ENCODE measurements around the gene MACO1. TPM values are rescaled to one million over a fixed set of nuclear protein-coding genes. Genes with fewer than 3 reads are reported as not detected.

Gene MACO1
- total and polyA plus RNA-seq, 10 of the 15 experiments (the other 5 are each of a cell fraction or from before 2014, with no cell fraction given): 3.2 to 19.8 (median 10.3) TPM

- TF ChIP-seq, protein P1, sequence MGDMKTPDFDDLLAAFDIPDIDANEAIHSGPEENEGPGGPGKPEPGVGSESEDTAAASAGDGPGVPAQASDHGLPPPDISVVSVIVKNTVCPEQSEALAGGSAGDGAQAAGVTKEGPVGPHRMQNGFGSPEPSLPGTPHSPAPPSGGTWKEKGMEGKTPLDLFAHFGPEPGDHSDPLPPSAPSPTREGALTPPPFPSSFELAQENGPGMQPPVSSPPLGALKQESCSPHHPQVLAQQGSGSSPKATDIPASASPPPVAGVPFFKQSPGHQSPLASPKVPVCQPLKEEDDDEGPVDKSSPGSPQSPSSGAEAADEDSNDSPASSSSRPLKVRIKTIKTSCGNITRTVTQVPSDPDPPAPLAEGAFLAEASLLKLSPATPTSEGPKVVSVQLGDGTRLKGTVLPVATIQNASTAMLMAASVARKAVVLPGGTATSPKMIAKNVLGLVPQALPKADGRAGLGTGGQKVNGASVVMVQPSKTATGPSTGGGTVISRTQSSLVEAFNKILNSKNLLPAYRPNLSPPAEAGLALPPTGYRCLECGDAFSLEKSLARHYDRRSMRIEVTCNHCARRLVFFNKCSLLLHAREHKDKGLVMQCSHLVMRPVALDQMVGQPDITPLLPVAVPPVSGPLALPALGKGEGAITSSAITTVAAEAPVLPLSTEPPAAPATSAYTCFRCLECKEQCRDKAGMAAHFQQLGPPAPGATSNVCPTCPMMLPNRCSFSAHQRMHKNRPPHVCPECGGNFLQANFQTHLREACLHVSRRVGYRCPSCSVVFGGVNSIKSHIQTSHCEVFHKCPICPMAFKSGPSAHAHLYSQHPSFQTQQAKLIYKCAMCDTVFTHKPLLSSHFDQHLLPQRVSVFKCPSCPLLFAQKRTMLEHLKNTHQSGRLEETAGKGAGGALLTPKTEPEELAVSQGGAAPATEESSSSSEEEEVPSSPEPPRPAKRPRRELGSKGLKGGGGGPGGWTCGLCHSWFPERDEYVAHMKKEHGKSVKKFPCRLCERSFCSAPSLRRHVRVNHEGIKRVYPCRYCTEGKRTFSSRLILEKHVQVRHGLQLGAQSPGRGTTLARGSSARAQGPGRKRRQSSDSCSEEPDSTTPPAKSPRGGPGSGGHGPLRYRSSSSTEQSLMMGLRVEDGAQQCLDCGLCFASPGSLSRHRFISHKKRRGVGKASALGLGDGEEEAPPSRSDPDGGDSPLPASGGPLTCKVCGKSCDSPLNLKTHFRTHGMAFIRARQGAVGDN (IDR thresholded peaks at IDR 0.05): no peak
- TF ChIP-seq YY1 (IDR thresholded peaks at IDR 0.05; ENCODE audit: low read depth, low read length): no peak
- no peak for TF ChIP-seq ZNF217 (IDR thresholded peaks at IDR 0.05)
- TF ChIP-seq JUND (IDR thresholded peaks at IDR 0.05; ENCODE audit: low read depth, low read length): no peak
- 0 out of 2 replicates have a peak, but pooled peaks have one; percentile 27 for TF ChIP-seq FOXM1 (IDR thresholded peaks at IDR 0.05; ENCODE audit: low read depth, low read length)
- no peak for TF ChIP-seq BRCA1 (IDR thresholded peaks at IDR 0.05; ENCODE audit: low read depth, low read length)
- TF ChIP-seq BCLAF1 (IDR thresholded peaks at IDR 0.05): no peak
- TF ChIP-seq POLR2AphosphoS5 (IDR thresholded peaks at IDR 0.05; ENCODE audit: low read length): no peak
- TF ChIP-seq RUNX3 (IDR thresholded peaks at IDR 0.05; ENCODE audit: low read length): peak; percentile 90
- no peak for TF ChIP-seq E2F4 (IDR thresholded peaks at IDR 0.05; ENCODE audit: low read depth, low read length)
- TF ChIP-seq CBFB (IDR thresholded peaks at IDR 0.05; ENCODE audit: low read depth): 0 out of 2 replicates have a peak, but pooled peaks have one; percentile 14
- TF ChIP-seq USF2 (IDR thresholded peaks at IDR 0.05; ENCODE audit: borderline replicate concordance, low read depth, low read length): no peak
- TF ChIP-seq GABPA (IDR thresholded peaks at IDR 0.05; ENCODE audit: low read depth): no peak
- no peak for TF ChIP-seq MYB (IDR thresholded peaks at IDR 0.05; ENCODE audit: borderline replicate concordance, low read depth, low read length)
- TF ChIP-seq IKZF2 (IDR thresholded peaks at IDR 0.05): peak; percentile 56 to 70; a peak in 3 of 4 replicates
- no peak for TF ChIP-seq TAF1 (IDR thresholded peaks at IDR 0.05; ENCODE audit: borderline replicate concordance, low read depth, low read length)
These were observed 4.9 kb downstream of the MACO1 start (continued) for GRCh38 chr1:25435397-25436108.
